Measurements from ENCODE around the gene FCN3. TPM values are rescaled to one million over a fixed set of nuclear protein-coding genes. Genes with fewer than 3 reads are reported as not detected.

The FCN3 gene
- polyA plus RNA-seq, 1 experiment: not detected

DNA sequence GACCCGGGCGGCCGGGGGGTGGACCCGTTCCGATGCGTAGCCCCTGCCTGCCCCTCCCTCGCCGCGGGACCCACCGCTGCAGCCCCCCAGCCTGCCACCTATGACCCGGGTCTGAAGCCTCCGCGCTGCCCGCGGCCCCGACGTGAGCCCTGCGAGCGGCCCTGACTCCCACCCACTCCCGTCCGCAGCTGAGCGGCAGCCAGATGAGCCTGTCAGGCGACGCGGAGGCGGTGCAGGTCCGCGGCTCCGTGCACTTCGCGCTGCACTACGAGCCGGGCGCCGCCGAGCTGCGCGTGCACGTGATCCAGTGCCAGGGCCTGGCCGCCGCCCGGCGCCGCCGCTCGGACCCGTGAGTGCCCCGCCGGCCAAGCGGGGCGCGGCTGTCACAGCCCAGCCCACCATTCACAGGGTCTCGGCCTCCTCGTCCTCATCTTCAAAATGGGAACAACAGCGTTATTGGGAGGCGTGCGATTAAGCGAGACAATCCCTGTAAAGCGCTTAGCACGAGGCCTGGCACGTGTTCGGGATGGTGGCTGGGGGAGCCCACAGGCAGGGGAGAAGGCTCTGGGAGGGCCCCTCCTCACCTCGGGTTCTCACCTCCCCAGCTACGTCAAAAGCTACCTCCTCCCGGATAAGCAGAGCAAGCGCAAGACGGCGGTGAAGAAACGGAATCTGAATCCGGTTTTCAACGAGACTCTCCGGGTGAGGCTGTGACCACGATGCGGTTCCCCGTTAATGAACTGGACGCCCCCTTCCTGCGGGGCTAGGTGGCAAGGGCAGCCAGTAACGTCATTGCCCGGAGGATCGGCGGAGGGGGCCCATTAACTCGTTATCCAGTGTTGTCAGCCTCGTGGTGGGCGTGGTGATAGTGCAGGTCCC lies 24.6 kb downstream of the FCN3 start:
- Histone ChIP-seq H3K27me3 (ENCODE audit: control insufficient read depth, insufficient read depth, low read length) (no peaks in the 10 kb centered on the region), H3K36me3 (ENCODE audit: control insufficient read depth, insufficient read depth, low read length) (peaks cover 4% of the 10 kb centered on the region), H3K4me3 (ENCODE audit: low read depth, low read length) (peak overlapping the region; percentile 52)
- ChIA-PET CTCF (interaction anchor here (1.0 to 4.1 kb wide), 7 partner anchors 8 to 257 kb away, joined by 3 to 37 read pairs (median 4); no protein-coding TSS in a partner anchor), POLR2A (no interaction called here)
- TF ChIP-seq CTCF (IDR thresholded peaks at IDR 0.05; ENCODE audit: insufficient read depth, low read depth, low read length): no peak
- peak; percentile 10 for DNase-seq (ENCODE audit: low read depth)

DNA sequence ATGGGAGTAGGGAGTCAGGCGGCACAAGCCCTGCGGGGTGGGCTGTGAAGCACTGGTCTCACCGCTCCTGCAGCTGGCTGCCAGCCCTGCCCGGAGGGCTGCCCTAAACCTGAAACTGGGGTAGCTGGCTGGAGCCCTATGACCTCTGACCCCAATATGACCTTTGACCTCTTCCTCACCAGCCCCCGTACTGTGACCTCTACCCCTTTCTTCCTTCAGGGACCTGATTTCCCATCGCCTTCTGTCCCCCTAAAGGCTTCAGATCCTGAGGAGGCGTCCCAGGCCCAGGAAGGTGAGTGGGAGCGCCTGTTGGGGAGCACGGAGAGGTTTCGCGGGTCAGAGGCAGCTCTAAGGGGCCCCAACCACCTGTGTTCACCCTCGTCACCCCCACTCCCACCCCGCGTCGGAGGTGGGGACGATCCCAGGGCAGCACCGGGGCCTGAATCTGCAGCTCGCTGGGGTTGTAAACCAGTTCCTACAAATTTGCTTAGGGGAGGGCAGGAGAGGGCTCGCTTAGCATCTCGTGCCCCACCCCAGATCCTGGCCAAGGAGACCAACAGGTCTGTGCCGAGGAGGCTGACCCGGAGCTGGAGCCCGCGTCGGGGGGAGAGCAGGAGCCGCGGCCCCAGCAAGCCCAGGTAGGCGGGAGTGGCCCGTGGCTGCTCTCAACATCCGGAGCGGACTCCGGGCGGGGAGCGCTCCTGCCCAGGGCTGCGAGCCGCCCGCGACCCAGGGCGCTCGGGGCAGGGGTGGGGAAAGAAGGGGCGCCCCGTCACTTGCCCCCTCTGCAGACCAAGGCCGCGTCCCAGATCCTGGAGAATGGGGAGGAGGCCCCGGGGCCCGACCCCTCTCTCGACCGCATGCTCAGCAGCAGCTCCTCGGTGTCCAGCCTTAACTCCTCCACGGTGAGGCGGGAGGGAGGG lies 25.5 kb downstream of the FCN3 start:
- DNase-seq (ENCODE audit: low read depth): no peak
- ChIA-PET CTCF (interaction anchor here (0.8 to 4.1 kb wide), 10 partner anchors 9 to 258 kb away, joined by 3 to 37 read pairs (median 4); no protein-coding TSS in a partner anchor), POLR2A (no interaction called here)
- TF ChIP-seq CTCF (IDR thresholded peaks at IDR 0.05; ENCODE audit: insufficient read depth, low read depth, low read length): no peak
- Histone ChIP-seq H3K27me3 (ENCODE audit: control insufficient read depth, insufficient read depth, low read length) (no peaks in the 10 kb centered on the region), H3K4me3 (ENCODE audit: low read depth, low read length) (peak overlapping the region; percentile 52), H3K36me3 (ENCODE audit: control insufficient read depth, insufficient read depth, low read length) (peaks cover 4% of the 10 kb centered on the region)

DNA sequence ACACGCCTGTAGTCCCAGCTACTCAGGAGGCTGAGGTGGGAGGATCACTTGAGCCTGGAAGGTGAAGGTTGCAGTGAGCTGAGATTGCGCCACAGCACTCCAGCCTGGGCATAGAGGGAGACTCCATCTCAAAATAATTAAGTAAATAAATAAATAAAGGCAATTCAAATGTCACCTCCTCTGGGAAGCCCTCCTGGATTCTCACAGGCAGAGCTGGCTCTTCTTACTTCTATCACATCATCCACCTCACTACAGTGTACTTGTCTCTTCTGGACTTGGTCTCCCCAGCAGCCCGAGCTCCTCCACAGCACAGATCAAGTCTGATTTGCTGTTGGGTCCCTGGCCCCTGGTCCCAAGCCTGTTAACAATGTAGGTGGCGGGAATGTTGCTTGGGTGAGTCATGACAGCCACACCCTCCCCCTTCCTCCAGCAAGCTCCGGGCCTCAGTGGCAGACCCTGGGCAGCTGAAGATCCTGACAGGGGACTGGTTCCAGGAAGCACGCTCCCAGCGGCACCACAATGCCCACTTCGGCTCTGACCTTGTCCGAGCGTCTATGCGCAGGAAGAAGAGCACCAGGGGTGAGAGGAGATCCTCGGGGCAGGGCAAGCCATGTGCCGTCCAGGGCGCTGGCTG lies 27.5 kb downstream of the FCN3 start:
- Histone ChIP-seq H3K4me3 (ENCODE audit: low read depth, low read length) (no peak overlapping the region), H3K27me3 (ENCODE audit: control insufficient read depth, insufficient read depth, low read length) (no peaks in the 10 kb centered on the region), H3K36me3 (ENCODE audit: control insufficient read depth, insufficient read depth, low read length) (no peaks in the 10 kb centered on the region)
- POLR2A ChIA-PET: no interaction called here
- TF ChIP-seq CTCF (IDR thresholded peaks at IDR 0.05; ENCODE audit: insufficient read depth, low read depth, low read length): no peak
- CTCF ChIA-PET: interaction anchor here (0.7 to 7.1 kb wide), 6 partner anchors 10 to 316 kb away, joined by 3 to 54 read pairs (median 4); partner anchors contain the start of gene MAP3K6
- no peak for DNase-seq (ENCODE audit: low read depth)

DNA sequence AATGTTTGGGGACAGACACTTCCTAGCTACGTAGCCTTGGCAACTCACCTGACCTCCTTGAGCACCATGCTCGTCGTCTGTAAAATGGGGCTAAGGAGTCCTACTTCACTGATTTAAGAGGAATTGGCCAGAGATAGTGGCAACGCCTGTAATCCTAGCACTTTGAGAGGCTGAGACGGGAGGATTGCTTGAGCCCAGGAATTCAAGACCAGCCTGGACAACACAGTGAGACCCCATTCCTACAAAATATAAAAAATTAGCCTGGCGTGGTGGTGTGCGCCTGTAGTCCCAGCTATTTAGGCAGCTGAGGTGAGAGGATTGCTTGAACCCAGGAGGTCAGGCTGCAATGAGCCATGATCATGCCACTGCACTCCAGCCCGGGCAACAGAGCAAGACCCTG lies 28.3 kb downstream of the FCN3 start:
- TF ChIP-seq CTCF (IDR thresholded peaks at IDR 0.05; ENCODE audit: insufficient read depth, low read depth, low read length): no peak
- ChIA-PET POLR2A (no interaction called here), CTCF (interaction anchor here (0.8 to 7.1 kb wide), 4 partner anchors 11 to 317 kb away, joined by 3 to 54 read pairs (median 10); no protein-coding TSS in a partner anchor)
- DNase-seq (ENCODE audit: low read depth): no peak
- Histone ChIP-seq H3K27me3 (ENCODE audit: control insufficient read depth, insufficient read depth, low read length) (no peaks in the 10 kb centered on the region), H3K4me3 (ENCODE audit: low read depth, low read length) (no peak overlapping the region), H3K36me3 (ENCODE audit: control insufficient read depth, insufficient read depth, low read length) (no peaks in the 10 kb centered on the region)
